Thymus (tissue), 11 donors: ENCODE results near the gene CDC26. TPM values are rescaled to one million over a fixed set of nuclear protein-coding genes. Genes with fewer than 3 reads are reported as not detected.
"Not testable (repeated sequence)": the region's sequence is repeated elsewhere in the genome, so short reads cannot be mapped to it uniquely, and the experiment has no call there.

Experiments
- DNase-seq, 9 donors: peaks; one replicate each; pipeline ENCODE4 v3.0.0-alpha.2; 2013; ENCODE audit warnings: low spot score in 9 of 9, low read depth in 6 of 9, missing footprints in 1 of 9
- H3K27ac ChIP-seq, 2 donors: one replicate each; pipeline ENCODE4 v1.5.1; 2013; ENCODE audit warnings: control low read depth in 1 of 2, low read depth in 1 of 2, low read length in 1 of 2, mild to moderate bottlenecking in 1 of 2, moderate library complexity in 1 of 2
- H3K27me3 ChIP-seq, 2 donors: one replicate each; pipeline ENCODE4 v1.5.1; 2013; ENCODE audit warnings: low read length in 1 of 2; ENCODE audit not compliant: control insufficient read depth in 2 of 2, insufficient read depth in 1 of 2
- H3K36me3 ChIP-seq, 2 donors: one replicate each; pipeline ENCODE4 v1.5.1; 2013; ENCODE audit warnings: low read length in 1 of 2, mild to moderate bottlenecking in 1 of 2, moderate library complexity in 1 of 2; ENCODE audit not compliant: control insufficient read depth in 2 of 2, insufficient read depth in 2 of 2
- H3K4me1 ChIP-seq, 2 donors: one replicate each; pipeline ENCODE4 v1.5.1; 2013; ENCODE audit warnings: low read length in 2 of 2; ENCODE audit not compliant: control insufficient read depth in 2 of 2, insufficient read depth in 2 of 2
- H3K4me3 ChIP-seq, 2 donors: one replicate each; pipeline ENCODE4 v1.5.1; 2013; ENCODE audit warnings: low read length in 2 of 2, control low read depth in 1 of 2, mild to moderate bottlenecking in 1 of 2
- H3K9me3 ChIP-seq, 2 donors: one replicate each; pipeline ENCODE4 v1.5.1; 2013; ENCODE audit warnings: low read length in 1 of 2, mild to moderate bottlenecking in 1 of 2; ENCODE audit not compliant: control insufficient read depth in 2 of 2, insufficient read depth in 1 of 2
- WGBS: extraction: QIAGEN DNeasy Blood & Tissue Kit; methylation state at CpG from one replicate; pipeline ENCODE4 v1.1.7; 2013; 5-methylcytosine and 5-hydroxymethylcytosine counted together
- polyA plus RNA-seq: library from polyadenylated mRNA; stranded (reverse); fragments of 200-250 nt; gene quantifications from one replicate; pipeline ENCODE4 v1.2.3, GENCODE V29; 2013
- total RNA-seq: library from RNA; stranded (reverse); fragments of 120-200 nt; gene quantifications from one replicate; pipeline ENCODE4 v1.2.4, GENCODE V29; 2013
- donor health status: healthy.

The CDC26 gene
- total and polyA plus RNA-seq, 2 donors: 45.2 to 45.5 TPM

DNA sequence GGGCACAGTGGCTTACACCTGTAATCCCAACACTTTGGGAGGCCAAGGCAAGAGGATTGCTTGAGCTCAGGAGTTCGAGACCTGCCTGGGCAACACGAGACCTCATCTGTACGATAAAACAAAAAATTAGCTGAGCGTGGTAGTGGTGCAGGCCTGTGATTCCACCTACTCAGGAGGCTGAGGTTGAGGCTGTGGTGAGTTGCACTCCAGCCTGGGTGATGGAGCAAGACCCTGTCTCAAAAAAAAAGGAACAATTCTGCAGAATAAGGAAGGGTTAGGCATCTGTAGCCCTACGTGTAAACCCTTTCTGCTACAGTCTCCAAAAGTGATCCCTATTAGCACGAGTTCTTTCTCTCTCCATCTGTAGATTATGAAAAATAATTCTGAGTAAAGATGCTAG, 19.9 kb downstream of the CDC26 start:
- H3K27me3 ChIP-seq: no peaks in the 10 kb centered on the region
- no peak overlapping the region for H3K27ac ChIP-seq
- no peaks in the 10 kb centered on the region for H3K9me3 ChIP-seq
- WGBS: 95% methylated on average over 6 of the region's 6 CpGs
- H3K4me1 ChIP-seq: no peaks in the 10 kb centered on the region
- H3K36me3 ChIP-seq: peaks cover 6 to 14% of the 10 kb centered on the region in 2 donors
- H3K4me3 ChIP-seq: no peak overlapping the region
- DNase-seq: no peak

DNA sequence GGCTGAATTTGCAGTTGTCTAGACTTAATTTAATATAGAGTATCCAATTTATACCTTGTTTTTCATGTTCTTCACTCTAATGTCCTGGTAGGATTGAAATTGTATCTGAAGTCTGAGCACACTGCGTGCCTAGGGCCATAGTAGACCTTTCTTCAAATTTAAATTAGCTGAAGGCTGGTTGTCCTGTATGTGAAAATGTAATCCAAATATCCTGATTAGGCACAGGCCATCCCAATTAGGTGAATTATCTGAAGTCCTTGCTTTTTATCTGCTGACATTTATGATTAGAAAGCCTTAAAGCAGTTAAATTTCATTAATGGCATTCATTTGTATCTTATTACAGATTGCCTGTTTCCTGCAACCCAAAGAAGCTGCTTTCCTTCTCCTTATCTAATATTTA, 20.4 kb downstream of the CDC26 start:
- 97% methylated on average over 1 of the region's 1 CpG for WGBS
- H3K27me3 ChIP-seq: no peaks in the 10 kb centered on the region
- H3K27ac ChIP-seq: no peak overlapping the region
- H3K9me3 ChIP-seq: no peaks in the 10 kb centered on the region
- H3K4me3 ChIP-seq: no peak overlapping the region
- peaks cover 2 to 13% of the 10 kb centered on the region in 2 donors for H3K36me3 ChIP-seq
- DNase-seq: no peak
- H3K4me1 ChIP-seq: no peaks in the 10 kb centered on the region

DNA sequence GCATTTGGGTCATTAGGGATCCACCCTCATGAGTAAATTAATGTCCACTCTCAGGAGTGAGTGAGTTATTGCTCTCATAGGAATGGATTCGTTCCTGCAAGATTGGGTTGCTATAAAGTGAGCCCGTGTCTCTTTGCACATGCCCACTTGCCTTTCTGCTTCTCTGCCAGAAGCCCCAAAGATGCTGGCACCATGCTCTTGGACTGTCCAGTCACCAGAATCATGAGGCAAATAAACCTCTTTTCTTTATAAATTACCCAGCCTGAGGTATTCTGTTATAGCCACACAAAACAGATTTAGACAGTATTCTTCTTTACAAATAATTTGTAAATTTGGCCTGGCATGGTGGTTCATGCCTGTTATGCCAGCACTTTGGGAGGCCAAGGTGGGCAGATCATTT, 24.6 kb downstream of the CDC26 start:
- H3K36me3 ChIP-seq: no peaks in the 10 kb centered on the region
- H3K4me3 ChIP-seq: no peak overlapping the region
- DNase-seq: no peak
- no peaks in the 10 kb centered on the region for H3K9me3 ChIP-seq
- H3K27ac ChIP-seq: no peak overlapping the region
- WGBS: 100% methylated on average over 2 of the region's 2 CpGs
- no peaks in the 10 kb centered on the region for H3K4me1 ChIP-seq
- no peaks in the 10 kb centered on the region for H3K27me3 ChIP-seq

DNA sequence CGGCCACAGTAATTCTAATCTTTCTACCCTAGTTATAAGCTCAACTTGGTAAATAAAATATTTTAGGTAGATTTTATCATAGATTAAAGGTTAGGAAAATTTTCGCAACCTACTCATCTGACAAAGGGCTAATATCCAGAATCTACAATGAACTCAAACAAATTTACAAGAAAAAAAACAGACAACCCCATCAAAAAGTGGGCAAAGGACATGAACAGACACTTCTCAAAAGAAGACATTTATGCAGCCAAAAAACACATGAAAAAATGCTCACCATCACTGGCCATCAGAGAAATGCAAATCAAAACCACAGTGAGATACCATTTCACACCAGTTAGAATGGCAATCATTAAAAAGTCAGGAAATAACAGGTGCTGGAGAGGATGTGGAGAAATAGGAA, 25.7 kb downstream of the CDC26 start:
- not testable (repeated sequence) for H3K27ac ChIP-seq, H3K4me1 ChIP-seq, H3K4me3 ChIP-seq, H3K27me3 ChIP-seq, H3K9me3 ChIP-seq, H3K36me3 ChIP-seq, DNase-seq
- WGBS: 99% methylated on average over 2 of the region's 2 CpGs

DNA sequence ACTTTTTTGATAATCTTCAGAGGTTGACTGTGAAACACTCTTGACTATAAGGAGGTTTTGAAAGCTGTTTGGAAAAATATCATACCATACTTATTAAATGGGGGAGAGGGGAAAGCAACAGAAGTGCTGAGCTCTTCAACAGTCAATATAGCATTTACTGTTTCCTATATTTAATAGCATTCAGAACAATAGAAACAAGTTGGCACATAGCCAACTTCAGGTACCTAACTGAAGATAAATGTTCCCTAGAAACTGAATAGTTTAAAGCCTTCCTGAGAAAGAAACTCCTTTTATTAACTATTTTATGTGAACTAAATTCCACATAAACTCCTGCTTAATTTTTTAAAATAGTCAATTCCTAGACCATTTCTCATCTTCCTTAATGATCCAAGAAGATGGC, 27.7 kb downstream of the CDC26 start:
- no peaks in the 10 kb centered on the region for H3K36me3 ChIP-seq
- no peaks in the 10 kb centered on the region for H3K9me3 ChIP-seq
- no peak overlapping the region for H3K4me3 ChIP-seq
- H3K27ac ChIP-seq: no peak overlapping the region
- no peak for DNase-seq
- no peaks in the 10 kb centered on the region for H3K27me3 ChIP-seq
- no peaks in the 10 kb centered on the region for H3K4me1 ChIP-seq

DNA sequence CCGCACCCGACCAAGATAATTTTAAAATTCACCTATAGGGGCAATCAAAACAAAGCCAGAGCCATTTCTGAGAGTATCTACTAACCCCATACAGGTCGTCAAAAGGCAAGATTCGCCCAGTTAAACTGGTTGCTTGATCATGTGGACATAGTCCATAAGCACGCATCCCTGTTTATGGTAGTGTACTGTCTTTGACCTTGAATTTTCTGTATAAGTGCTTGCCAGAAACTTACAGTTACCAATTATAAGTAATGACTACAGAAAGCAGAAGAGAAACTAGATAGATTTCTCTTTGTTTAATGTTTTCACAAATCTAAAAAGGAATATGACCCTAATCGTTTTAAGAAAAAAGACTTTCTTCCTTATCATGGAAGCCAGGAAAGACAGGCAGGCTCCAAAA, 28.4 kb downstream of the CDC26 start:
- Histone ChIP-seq H3K36me3 (no peaks in the 10 kb centered on the region), H3K27me3 (no peaks in the 10 kb centered on the region), H3K9me3 (no peaks in the 10 kb centered on the region), H3K4me1 (no peaks in the 10 kb centered on the region), H3K27ac (no peak overlapping the region), H3K4me3 (no peak overlapping the region)
- DNase-seq: no peak
- 95% methylated on average over 6 of the region's 6 CpGs for WGBS

DNA sequence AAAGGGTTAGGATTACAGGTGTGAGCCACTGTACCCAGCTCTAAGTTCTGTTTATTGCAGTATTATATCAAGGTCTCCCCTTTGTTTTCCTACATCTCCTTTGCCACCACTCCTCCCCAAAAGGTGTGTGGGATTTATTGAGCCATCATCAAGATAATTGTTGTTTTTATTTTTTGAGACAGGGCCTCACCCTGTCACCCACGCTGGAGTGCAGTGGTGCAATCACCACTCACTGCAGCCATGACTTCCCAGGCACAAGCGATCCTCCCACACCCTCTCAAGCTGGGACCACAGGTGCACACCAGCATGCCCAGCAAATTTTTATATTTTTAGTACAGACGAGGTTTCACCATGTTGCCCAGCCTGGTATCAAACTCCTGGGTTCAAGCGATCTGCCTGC, 29.5 kb downstream of the CDC26 start:
- no peak for DNase-seq
- H3K4me1 ChIP-seq: no peaks in the 10 kb centered on the region
- no peaks in the 10 kb centered on the region for H3K27me3 ChIP-seq
- no peak overlapping the region for H3K4me3 ChIP-seq
- no peak overlapping the region for H3K27ac ChIP-seq
- 95% methylated on average over 4 of the region's 4 CpGs for WGBS
- no peaks in the 10 kb centered on the region for H3K36me3 ChIP-seq
- H3K9me3 ChIP-seq: no peaks in the 10 kb centered on the region

DNA sequence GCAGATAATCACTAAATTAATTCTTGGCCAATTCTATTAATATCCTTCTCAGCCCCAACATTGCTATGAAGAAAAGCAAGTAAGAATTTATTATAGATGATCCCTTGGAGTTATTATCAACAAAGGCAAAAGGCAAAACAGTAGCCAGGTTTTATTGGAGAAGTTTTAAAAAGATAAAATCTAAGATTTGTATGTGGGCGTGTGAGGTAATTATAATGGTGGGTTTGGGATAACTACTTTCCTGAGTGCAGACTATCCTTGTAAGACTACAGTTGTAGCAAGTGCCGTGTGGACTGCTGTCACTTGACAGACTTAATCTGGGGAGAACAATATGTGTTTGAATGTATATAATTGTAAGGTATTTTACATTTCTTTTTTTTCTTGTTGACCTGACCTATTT, 30.8 kb downstream of the CDC26 start:
- H3K27me3 ChIP-seq: no peaks in the 10 kb centered on the region
- H3K36me3 ChIP-seq: no peaks in the 10 kb centered on the region
- 98% methylated on average over 2 of the region's 2 CpGs for WGBS
- H3K4me3 ChIP-seq: no peak overlapping the region
- no peak for DNase-seq
- no peak overlapping the region for H3K27ac ChIP-seq
- no peaks in the 10 kb centered on the region for H3K9me3 ChIP-seq
- H3K4me1 ChIP-seq: no peaks in the 10 kb centered on the region

DNA sequence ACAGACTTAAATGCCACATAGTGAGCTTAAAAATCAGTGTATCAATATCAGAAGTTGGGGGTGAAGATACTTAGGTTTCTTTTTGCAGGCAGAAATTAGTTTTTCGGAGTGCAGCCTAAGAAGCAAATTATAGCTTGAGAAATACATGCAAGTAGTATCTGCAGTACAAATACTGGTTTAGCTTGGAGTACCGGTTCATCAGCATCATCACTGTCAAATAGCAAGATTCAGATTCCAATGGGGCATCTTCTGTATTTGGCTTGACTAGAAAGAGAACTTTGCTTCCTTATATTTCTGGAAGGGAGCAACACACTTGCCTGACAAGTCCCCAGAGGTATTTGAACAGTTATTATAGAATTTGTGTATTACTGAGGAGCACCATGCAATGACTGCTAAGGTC, 34.2 kb downstream of the CDC26 start:
- H3K27me3 ChIP-seq: no peaks in the 10 kb centered on the region
- no peaks in the 10 kb centered on the region for H3K4me1 ChIP-seq
- H3K9me3 ChIP-seq: no peaks in the 10 kb centered on the region
- H3K27ac ChIP-seq: no peak overlapping the region
- no peak overlapping the region for H3K4me3 ChIP-seq
- DNase-seq: no peak
- 94% methylated on average over 2 of the region's 2 CpGs for WGBS
- H3K36me3 ChIP-seq: no peaks in the 10 kb centered on the region

DNA sequence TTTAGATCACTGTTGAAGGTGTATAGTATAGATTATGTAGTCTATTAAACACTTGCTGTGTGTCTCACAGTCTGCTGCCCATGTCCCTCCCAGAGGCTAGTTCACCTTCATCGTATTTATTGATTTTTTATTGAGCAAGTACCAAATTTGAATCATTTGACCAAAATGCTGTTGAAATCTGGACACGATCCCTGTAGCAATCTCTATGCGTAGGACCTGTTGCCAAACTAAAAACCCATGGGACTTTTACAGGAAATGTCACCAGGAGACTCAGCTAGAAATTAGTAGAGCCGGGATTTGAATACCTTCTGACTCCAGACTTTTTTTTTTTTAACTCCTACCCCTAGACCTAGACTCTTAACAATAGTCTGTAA, 36.5 kb downstream of the CDC26 start:
- H3K36me3 ChIP-seq: no peaks in the 10 kb centered on the region
- 96% methylated on average over 4 of the region's 4 CpGs for WGBS
- no peak overlapping the region for H3K4me3 ChIP-seq
- H3K27me3 ChIP-seq: no peaks in the 10 kb centered on the region
- no peaks in the 10 kb centered on the region for H3K9me3 ChIP-seq
- H3K4me1 ChIP-seq: no peaks in the 10 kb centered on the region
- no peak overlapping the region for H3K27ac ChIP-seq
- DNase-seq: no peak
